Astrocyte (in vitro differentiated cells and primary cell): ENCODE results near the gene HOXD10. TPM values are rescaled to one million over a fixed set of nuclear protein-coding genes. Genes with fewer than 3 reads are reported as not detected.

Experiments used
- DNase-seq: peaks from one replicate; pipeline ENCODE4 v3.0.0-alpha.2; 2010; ENCODE audit warnings: low read depth
- FAIRE-seq: peaks from 2 replicates; lab custom pipeline; 2011; peaks lifted over from hg19 to GRCh38; lab: Jason Lieb, UNC
- H2AFZ ChIP-seq: 2 replicates; pipeline ENCODE4 v1.6.0; 2012; ENCODE audit warnings: low read depth, low read length, inconsistent platforms
- H3K27ac ChIP-seq: 2 replicates; pipeline ENCODE4 v1.5.1; 2011; ENCODE audit warnings: low read depth, low read length, inconsistent platforms
- H3K27me3 ChIP-seq: 2 replicates; pipeline ENCODE4 v1.6.0; 2011; ENCODE audit warnings: low read length, inconsistent platforms; ENCODE audit not compliant: insufficient read depth
- H3K36me3 ChIP-seq: 2 replicates; pipeline ENCODE4 v1.5.1; 2011; ENCODE audit warnings: low read length, inconsistent platforms; ENCODE audit not compliant: insufficient read depth
- H3K4me1 ChIP-seq: 2 replicates; pipeline ENCODE4 v1.5.1; 2011; ENCODE audit warnings: low read length, inconsistent platforms; ENCODE audit not compliant: insufficient read depth
- H3K4me2 ChIP-seq: 2 replicates; pipeline ENCODE4 v1.6.0; 2012; ENCODE audit warnings: low read length, inconsistent platforms
- H3K4me3 ChIP-seq: 2 replicates; pipeline ENCODE4 v1.5.1; 2011; ENCODE audit warnings: low read depth, mild to moderate bottlenecking, low read length, inconsistent platforms; ENCODE audit not compliant: insufficient read depth
- H3K79me2 ChIP-seq: 2 replicates; pipeline ENCODE4 v1.6.0; 2012; ENCODE audit warnings: mild to moderate bottlenecking, low read length, inconsistent platforms; ENCODE audit not compliant: insufficient read depth
- H3K9ac ChIP-seq: 2 replicates; pipeline ENCODE4 v1.6.0; 2012; ENCODE audit warnings: mild to moderate bottlenecking, low read length, inconsistent platforms
- H3K9me3 ChIP-seq: 2 replicates; pipeline ENCODE4 v1.5.1; 2012; ENCODE audit warnings: low read depth, mild to moderate bottlenecking, low read length, inconsistent platforms; ENCODE audit not compliant: insufficient read depth
- H4K20me1 ChIP-seq: 2 replicates; pipeline ENCODE4 v1.6.0; 2012; ENCODE audit warnings: low read length, inconsistent platforms; ENCODE audit not compliant: insufficient read depth
- H3K27ac Mint-ChIP-seq: one replicate; pipeline ENCODE4 v1.8.0; 2021; ENCODE audit warnings: mild to moderate bottlenecking, mixed read lengths; ENCODE audit not compliant: unreplicated experiment
- H3K27me3 Mint-ChIP-seq: one replicate; pipeline ENCODE4 v1.8.0; 2021; ENCODE audit warnings: low read depth, mixed read lengths; ENCODE audit not compliant: unreplicated experiment
- H3K36me3 Mint-ChIP-seq: one replicate; pipeline ENCODE4 v1.8.0; 2021; ENCODE audit warnings: low read depth, mixed read lengths; ENCODE audit not compliant: unreplicated experiment
- H3K4me1 Mint-ChIP-seq: one replicate; pipeline ENCODE4 v1.8.0; 2021; ENCODE audit warnings: low read depth, mixed read lengths; ENCODE audit not compliant: unreplicated experiment
- H3K4me3 Mint-ChIP-seq: one replicate; pipeline ENCODE4 v1.8.0; 2021; ENCODE audit warnings: mild to moderate bottlenecking, moderate library complexity, mixed read lengths; ENCODE audit not compliant: unreplicated experiment
- H3K9me3 Mint-ChIP-seq: one replicate; pipeline ENCODE4 v1.8.0; 2021; ENCODE audit warnings: mild to moderate bottlenecking, mixed read lengths; ENCODE audit not compliant: unreplicated experiment
- EZH2 ChIP-seq: IDR thresholded peaks from 2 replicates; pipeline ENCODE4 v1.6.1; 2012; ENCODE audit warnings: mild to moderate bottlenecking, low read length, inconsistent platforms; ENCODE audit not compliant: insufficient read depth
- total RNA-seq: library from RNA; stranded (reverse); gene quantifications from 2 replicates; pipeline ENCODE4 v1.2.1, GENCODE V29; 2021
- TF ChIP-seq, protein P1 (sequence below): IDR thresholded peaks from 2 replicates; pipeline ENCODE4 v1.5.1; 2011; ENCODE audit warnings: low read depth, mild to moderate bottlenecking, inconsistent platforms, low read length, moderate library complexity; ENCODE audit not compliant: insufficient read depth

Gene HOXD10
- total RNA-seq, 1 donor from 2014 or later, result not detected

DNA sequence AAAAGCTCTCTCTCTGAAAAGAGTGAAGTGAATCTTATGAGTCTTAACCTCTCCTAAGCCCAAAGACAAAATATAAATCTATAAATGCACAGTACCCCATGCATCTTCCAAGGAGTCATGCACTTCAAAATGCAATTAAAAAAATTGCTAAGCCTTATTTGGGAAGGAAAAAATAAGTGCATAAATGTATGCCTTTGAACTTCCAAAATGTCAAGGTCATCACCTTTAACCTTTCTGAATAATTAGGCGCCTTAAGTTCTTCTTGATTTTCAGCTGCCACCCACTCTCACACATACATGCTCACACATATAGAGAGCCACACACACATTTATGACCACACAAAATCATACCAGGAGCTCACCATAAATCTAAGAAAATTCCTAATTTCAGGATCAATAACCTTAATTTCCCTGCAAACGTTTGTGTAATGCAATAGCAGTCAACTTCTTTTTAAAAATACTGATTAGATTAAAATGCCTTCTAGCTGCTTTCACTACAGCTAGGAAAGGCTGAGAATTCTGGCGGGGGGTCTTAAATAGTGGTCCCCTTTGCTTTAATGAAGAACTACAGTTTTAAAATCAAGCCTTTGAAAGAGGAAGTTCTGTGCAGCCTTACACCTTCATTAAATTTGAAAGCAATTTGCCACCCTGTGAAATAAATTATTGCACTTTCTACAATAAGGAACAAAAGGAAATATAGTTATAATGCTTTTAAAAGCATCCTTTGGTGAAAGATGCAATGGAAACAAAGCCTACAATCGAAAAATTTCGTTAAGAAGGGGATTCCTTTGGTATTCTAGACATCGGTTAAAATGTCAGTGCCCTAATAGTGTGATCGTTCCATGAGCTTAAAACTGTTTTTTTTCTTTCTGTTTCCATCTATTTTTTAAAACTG is 5.9 kb upstream of the HOXD10 start:
- Histone ChIP-seq H2AFZ (no peak overlapping the region), H4K20me1 (peaks cover 4% of the 10 kb centered on the region), H3K27me3 (peaks cover 88% of the 10 kb centered on the region), H3K9me3 (peaks cover 4% of the 10 kb centered on the region), H3K4me1 (no peaks in the 10 kb centered on the region), H3K79me2 (no peaks in the 10 kb centered on the region), H3K4me2 (no peak overlapping the region), H3K27ac (no peak overlapping the region), H3K4me3 (no peak overlapping the region), H3K9ac (no peak overlapping the region), H3K36me3 (no peaks in the 10 kb centered on the region)
- peaks cover 80% of the 10 kb centered on the region for H3K27me3 Mint-ChIP-seq
- no peak overlapping the region for H3K4me3 Mint-ChIP-seq
- FAIRE-seq, result no peak
- H3K9me3 Mint-ChIP-seq, result peaks cover 16% of the 10 kb centered on the region
- TF ChIP-seq EZH2, result no peak
- TF ChIP-seq, protein P1, sequence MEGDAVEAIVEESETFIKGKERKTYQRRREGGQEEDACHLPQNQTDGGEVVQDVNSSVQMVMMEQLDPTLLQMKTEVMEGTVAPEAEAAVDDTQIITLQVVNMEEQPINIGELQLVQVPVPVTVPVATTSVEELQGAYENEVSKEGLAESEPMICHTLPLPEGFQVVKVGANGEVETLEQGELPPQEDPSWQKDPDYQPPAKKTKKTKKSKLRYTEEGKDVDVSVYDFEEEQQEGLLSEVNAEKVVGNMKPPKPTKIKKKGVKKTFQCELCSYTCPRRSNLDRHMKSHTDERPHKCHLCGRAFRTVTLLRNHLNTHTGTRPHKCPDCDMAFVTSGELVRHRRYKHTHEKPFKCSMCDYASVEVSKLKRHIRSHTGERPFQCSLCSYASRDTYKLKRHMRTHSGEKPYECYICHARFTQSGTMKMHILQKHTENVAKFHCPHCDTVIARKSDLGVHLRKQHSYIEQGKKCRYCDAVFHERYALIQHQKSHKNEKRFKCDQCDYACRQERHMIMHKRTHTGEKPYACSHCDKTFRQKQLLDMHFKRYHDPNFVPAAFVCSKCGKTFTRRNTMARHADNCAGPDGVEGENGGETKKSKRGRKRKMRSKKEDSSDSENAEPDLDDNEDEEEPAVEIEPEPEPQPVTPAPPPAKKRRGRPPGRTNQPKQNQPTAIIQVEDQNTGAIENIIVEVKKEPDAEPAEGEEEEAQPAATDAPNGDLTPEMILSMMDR, result no peak
- no peak for DNase-seq
- H3K36me3 Mint-ChIP-seq, result no peaks in the 10 kb centered on the region
- peaks cover 2% of the 10 kb centered on the region for H3K4me1 Mint-ChIP-seq
- H3K27ac Mint-ChIP-seq, result no peak overlapping the region

- no peak overlapping the region for H3K4me3 ChIP-seq
Observed at GRCh38 chr2:176111309-176111663, 5.3 kb upstream of the HOXD10 start.

More at GRCh38 chr2:176111309-176111663, 5.3 kb upstream of the HOXD10 start:
- Histone ChIP-seq H4K20me1 (peaks cover under 1% of the 10 kb centered on the region), H3K27me3 (peaks cover 88% of the 10 kb centered on the region), H2AFZ (no peak overlapping the region), H3K79me2 (no peaks in the 10 kb centered on the region), H3K4me2 (no peak overlapping the region), H3K36me3 (no peaks in the 10 kb centered on the region), H3K9me3 (peaks cover 4% of the 10 kb centered on the region), H3K27ac (no peak overlapping the region), H3K9ac (no peak overlapping the region), H3K4me1 (no peaks in the 10 kb centered on the region)
- TF ChIP-seq, protein P1, result peak; percentile 46
- TF ChIP-seq EZH2, result no peak
- peaks cover 1% of the 10 kb centered on the region for H3K4me1 Mint-ChIP-seq
- DNase-seq (no peak), FAIRE-seq (no peak)
- peaks cover 11% of the 10 kb centered on the region for H3K9me3 Mint-ChIP-seq
- no peaks in the 10 kb centered on the region for H3K36me3 Mint-ChIP-seq
- no peak overlapping the region for H3K27ac Mint-ChIP-seq
- peaks cover 78% of the 10 kb centered on the region for H3K27me3 Mint-ChIP-seq
- H3K4me3 Mint-ChIP-seq, result no peak overlapping the region
